ENCODE data around the gene PRR11.

GRCh38 chr17:59238906-59239305, 83.4 kb downstream of the PRR11 start:
- TF ChIP-seq EZH2 (IDR thresholded peaks at IDR 0.05; ENCODE audit: insufficient read depth, poor library complexity, severe bottlenecking) (no peak), EZH2phosphoT487 (IDR thresholded peaks at IDR 0.05; ENCODE audit: insufficient read depth, low read depth) (no peak)
